Kidney (tissue), 14 donors: ENCODE data around the gene GALNT18. TPM values are rescaled to one million over a fixed set of nuclear protein-coding genes. Genes with fewer than 3 reads are reported as not detected.

Experiments used
- DNase-seq, 5 donors: peaks; one replicate each; pipeline ENCODE4 v3.0.0-alpha.2; 2013 to 2020
- FAIRE-seq: peaks from 2 replicates; lab custom pipeline; 2012; peaks lifted over from hg19 to GRCh38; lab: Jason Lieb, UNC
- H3K27ac ChIP-seq, 2 donors: one replicate each; pipeline ENCODE4 v1.7.0; 2013; ENCODE audit warnings: low read depth in 2 of 2, low read length in 2 of 2, inconsistent platforms in 1 of 2
- H3K27me3 ChIP-seq: one replicate; pipeline ENCODE4 v1.7.1; 2013; ENCODE audit warnings: low read length, inconsistent platforms; ENCODE audit not compliant: control insufficient read depth, insufficient read depth
- H3K36me3 ChIP-seq, 3 donors: one replicate each; pipeline versions ENCODE4 v1.7.0 to v1.7.1; 2013; ENCODE audit warnings: low read length in 3 of 3, control low read depth in 1 of 3, inconsistent platforms in 1 of 3; ENCODE audit not compliant: insufficient read depth in 3 of 3, control insufficient read depth in 2 of 3
- H3K4me1 ChIP-seq, 3 donors: one replicate each; pipeline versions ENCODE4 v1.7.0 to v1.7.1; 2013; ENCODE audit warnings: low read length in 3 of 3, inconsistent platforms in 1 of 3, low read depth in 1 of 3; ENCODE audit not compliant: control insufficient read depth in 2 of 3, insufficient read depth in 2 of 3
- H3K4me3 ChIP-seq, 3 donors: one replicate each; pipeline versions ENCODE4 v1.7.0 to v1.8.1; 2013; ENCODE audit warnings: low read length in 3 of 3, control low read depth in 1 of 3, inconsistent platforms in 1 of 3
- H3K9ac ChIP-seq, 3 donors: one replicate each; pipeline versions ENCODE4 v1.7.0 to v1.7.1; 2013; ENCODE audit warnings: low read length in 3 of 3, control low read depth in 1 of 3, inconsistent platforms in 1 of 3
- H3K9me3 ChIP-seq, 3 donors: one replicate each; pipeline versions ENCODE4 v1.7.0 to v1.7.1; 2013; ENCODE audit warnings: low read length in 3 of 3, control low read depth in 1 of 3, inconsistent platforms in 1 of 3; ENCODE audit not compliant: control insufficient read depth in 2 of 3, insufficient read depth in 1 of 3
- intact Hi-C: fragments of 100-400 bp; cut with DNase I; formaldehyde crosslinking; loops from one replicate; pipeline ENCODE4 v1.11.1; 2022
- polyA plus RNA-seq: library from polyadenylated mRNA; stranded (reverse); fragments of 350-450 nt; fragmentation: Illumina TruSeq; extraction: RNeasy Lipid Tissue Mini Kit (QIAGEN cat#74804); gene quantifications from one replicate; pipeline ENCODE4 v1.2.3, GENCODE V29; 2014; ENCODE audit warnings: low read depth, low replicate concordance; ENCODE audit not compliant: insufficient read depth
- total RNA-seq: library from RNA; stranded (reverse); fragmentation: NEBNext Ultra II Directional; extraction: Animal tissue kit (Norgen Biotek cat#: 25700); gene quantifications from one replicate; pipeline ENCODE4 v1.2.1, GENCODE V29; 2021
- TF ChIP-seq, protein P1 (sequence below): IDR thresholded peaks from 3 replicates; pipeline ENCODE4 v1.5.1; 2012; ENCODE audit warnings: mild to moderate bottlenecking, moderate library complexity, borderline replicate concordance; ENCODE audit not compliant: insufficient read depth; ENCODE audit errors: extremely low read depth
- donor health status: control.
- donor health status: control.
- donor health status: control.
- donor health status: control.
- donor health status: control.
- donor health status: DM: yes; HTN: yes; CAD: no.
- donor health status: Normal renal cell carcinoma (clear cell type).

GALNT18 gene
- total and polyA plus RNA-seq, 2 donors from 2014 or later = 27.2 to 42.1 TPM

DNA sequence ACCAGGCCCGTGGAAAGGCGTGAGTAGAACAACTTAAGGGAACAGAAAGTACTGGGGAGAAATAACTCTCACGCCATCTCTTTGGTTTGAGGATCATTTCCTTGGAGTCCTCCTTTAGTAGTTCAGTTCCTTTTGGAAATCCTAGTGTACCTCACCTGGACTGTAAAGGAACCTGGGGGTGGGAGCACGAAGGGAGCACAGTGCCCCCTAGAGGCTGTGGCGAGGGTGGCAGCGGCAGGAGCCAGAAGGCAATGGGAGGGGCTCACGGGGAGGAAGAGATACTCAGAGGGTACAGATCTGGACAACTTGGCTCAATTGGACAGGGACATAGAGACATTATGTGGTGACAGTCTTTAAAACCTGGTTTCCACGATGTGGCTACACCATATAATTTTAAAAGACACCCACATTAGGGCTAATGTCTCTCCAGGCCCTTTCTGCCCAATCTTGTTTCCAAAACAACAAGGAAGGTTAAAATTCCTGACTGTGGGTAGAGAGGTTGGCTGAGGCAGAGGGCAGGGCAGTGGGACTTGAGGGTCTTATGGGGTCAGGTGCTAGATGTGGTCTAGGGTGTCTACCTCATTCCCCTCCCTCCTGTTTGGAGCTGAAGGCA, 355.7 kb downstream of the GALNT18 start:
- no peaks in the 10 kb centered on the region for H3K27me3 ChIP-seq
- FAIRE-seq (no peak), DNase-seq (peak in 3 of 5 donors; percentile 39 to 53 (median 44))
- H3K4me1 ChIP-seq = peaks cover 0 to 4% (median 0%) of the 10 kb centered on the region in 3 donors
- H3K36me3 ChIP-seq = peaks cover 0 to 7% (median 2%) of the 10 kb centered on the region in 3 donors
- H3K27ac ChIP-seq = no peak overlapping the region
- no peaks in the 10 kb centered on the region for H3K9me3 ChIP-seq
- intact Hi-C loops = no loop called here
- TF ChIP-seq, protein P1, sequence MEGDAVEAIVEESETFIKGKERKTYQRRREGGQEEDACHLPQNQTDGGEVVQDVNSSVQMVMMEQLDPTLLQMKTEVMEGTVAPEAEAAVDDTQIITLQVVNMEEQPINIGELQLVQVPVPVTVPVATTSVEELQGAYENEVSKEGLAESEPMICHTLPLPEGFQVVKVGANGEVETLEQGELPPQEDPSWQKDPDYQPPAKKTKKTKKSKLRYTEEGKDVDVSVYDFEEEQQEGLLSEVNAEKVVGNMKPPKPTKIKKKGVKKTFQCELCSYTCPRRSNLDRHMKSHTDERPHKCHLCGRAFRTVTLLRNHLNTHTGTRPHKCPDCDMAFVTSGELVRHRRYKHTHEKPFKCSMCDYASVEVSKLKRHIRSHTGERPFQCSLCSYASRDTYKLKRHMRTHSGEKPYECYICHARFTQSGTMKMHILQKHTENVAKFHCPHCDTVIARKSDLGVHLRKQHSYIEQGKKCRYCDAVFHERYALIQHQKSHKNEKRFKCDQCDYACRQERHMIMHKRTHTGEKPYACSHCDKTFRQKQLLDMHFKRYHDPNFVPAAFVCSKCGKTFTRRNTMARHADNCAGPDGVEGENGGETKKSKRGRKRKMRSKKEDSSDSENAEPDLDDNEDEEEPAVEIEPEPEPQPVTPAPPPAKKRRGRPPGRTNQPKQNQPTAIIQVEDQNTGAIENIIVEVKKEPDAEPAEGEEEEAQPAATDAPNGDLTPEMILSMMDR = peak; percentile 77
- no peak overlapping the region for H3K4me3 ChIP-seq
- no peak overlapping the region for H3K9ac ChIP-seq

DNA sequence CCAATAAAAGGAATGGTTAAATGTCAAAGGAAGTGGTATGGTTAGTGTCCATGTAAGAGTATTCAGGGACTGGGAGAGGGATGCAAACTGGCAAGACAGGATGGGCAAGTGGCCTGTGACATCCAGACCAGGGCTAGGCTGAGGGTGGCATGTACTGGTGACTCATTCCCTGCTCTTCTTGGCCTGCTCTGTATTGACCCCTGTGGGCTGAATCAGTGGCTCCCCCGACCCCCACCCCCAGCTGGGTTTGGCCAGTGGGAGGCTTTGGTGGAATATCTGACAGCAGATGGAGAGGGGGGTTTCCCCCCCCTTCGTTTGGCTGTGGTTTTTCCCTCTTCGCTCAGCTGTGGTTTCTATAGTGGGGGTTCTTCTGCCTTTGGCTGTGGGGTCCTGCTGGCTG, 356.5 kb downstream of the GALNT18 start:
- intact Hi-C loops = no loop called here

DNA sequence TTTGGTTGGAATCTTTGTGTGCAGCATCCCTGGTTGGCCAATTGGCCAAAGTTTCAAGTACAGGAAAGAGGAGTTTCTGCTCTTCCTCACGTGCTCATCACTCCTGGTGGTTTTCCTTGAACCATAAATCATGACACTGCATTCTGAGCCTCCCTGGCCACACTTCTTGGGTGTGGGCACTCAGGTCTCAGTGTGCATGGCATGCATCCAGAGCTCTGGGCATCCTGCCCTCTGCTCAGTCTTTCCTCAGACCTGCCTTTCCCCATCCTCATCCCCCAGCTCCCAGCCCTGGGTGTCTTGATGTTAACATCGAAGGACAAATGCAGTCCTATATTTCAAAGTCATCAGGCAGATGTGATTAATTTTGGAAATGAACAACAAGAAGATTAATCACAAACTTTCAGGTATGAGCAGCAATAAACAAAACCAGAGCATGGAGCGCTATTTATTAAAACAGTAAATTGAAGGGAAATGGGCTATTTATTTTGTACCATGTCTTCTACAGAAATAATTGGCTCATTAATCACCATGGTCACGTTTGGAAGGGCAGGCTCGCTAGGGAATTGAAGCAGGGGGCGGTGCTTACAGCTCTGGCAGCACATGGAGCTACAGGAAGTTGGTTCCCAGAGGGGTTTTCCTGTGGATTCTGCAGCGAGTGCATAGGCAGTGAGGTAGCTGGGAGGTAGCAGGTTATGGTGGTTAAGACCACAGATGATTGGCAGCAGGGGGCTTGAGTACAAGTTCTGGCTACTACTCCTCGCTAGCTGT, 358.4 kb downstream of the GALNT18 start:
- Histone ChIP-seq H3K27ac (no peak overlapping the region), H3K9me3 (no peaks in the 10 kb centered on the region), H3K4me3 (no peak overlapping the region), H3K36me3 (peaks cover 0 to 2% (median 0%) of the 10 kb centered on the region in 3 donors), H3K4me1 (peaks cover 0 to 4% (median 0%) of the 10 kb centered on the region in 3 donors), H3K27me3 (no peaks in the 10 kb centered on the region), H3K9ac (no peak overlapping the region)
- FAIRE-seq (no peak), DNase-seq (peak in 4 of 5 donors; percentile 62 to 83 (median 73))
- TF ChIP-seq, protein P1 = no peak
- intact Hi-C loops = no loop called here

More for the DNA sequence above, 356.5 kb downstream of the GALNT18 start:
- Histone ChIP-seq H3K27ac (no peak overlapping the region), H3K27me3 (no peaks in the 10 kb centered on the region), H3K4me3 (no peak overlapping the region), H3K9ac (no peak overlapping the region), H3K9me3 (no peaks in the 10 kb centered on the region), H3K36me3 (peaks cover 0 to 4% (median 2%) of the 10 kb centered on the region in 3 donors), H3K4me1 (peaks cover 0 to 4% (median 0%) of the 10 kb centered on the region in 3 donors)
- FAIRE-seq (no peak), DNase-seq (no peak)
- TF ChIP-seq, protein P1 = no peak
